Heart left ventricle (tissue), 13 donors: ENCODE data around the gene MT1X.

Source experiments
- POLR2A ChIP-seq, 2 donors: fragments of 450-650 bp; IDR thresholded peaks; one replicate each; pipeline ENCODE4 v1.6.1; 2017; ENCODE audit warnings: antibody characterized with exemption in 2 of 2, mild to moderate bottlenecking in 2 of 2, moderate library complexity in 2 of 2
- TF ChIP-seq, protein P1 (sequence below), 12 donors: fragments of 200-600 bp; sonication (generic) in 4 of 12; IDR thresholded peaks; one replicate each; pipeline versions ENCODE4 v1.5.0 to v1.8.0; 2018 to 2022; ENCODE audit warnings: antibody characterized with exemption in 12 of 12, mild to moderate bottlenecking in 5 of 12
- donor health status: ischemic (EF 13 %, LVEDD 7.1; RV severe dilation, severe dysfunction).
- donor health status: DM: no; HTN: yes; CAD: no.
- donor health status: DM: no; HTN: no; CAD: no.
- donor health status: ischemic (EF 25% LVEDD 6.9; RV normal size, moderate dysfunction).
- donor health status: ischemic (EF 25% LVEDD 5.7; RV mildly dilated, moderate dysfunction).
- donor health status: ischemic (EF 35%, LVEDD 5.7; RV mildly dilated, moderate dysfunction).
- donor health status: nonischemic (EF 11% LVEDD 7.7; RV severe dilation, severe dysfunction).
- donor health status: DM: yes; HTN: yes; CAD: no.
- donor health status: PGD.
- donor health status: ischemic (EF 29% LVEDD 5.4; RV normal size, mild dysfunction).
- donor health status: nonischemic (EF 23%, LVEDD 6.1; RV moderate dilation, normal function).

DNA sequence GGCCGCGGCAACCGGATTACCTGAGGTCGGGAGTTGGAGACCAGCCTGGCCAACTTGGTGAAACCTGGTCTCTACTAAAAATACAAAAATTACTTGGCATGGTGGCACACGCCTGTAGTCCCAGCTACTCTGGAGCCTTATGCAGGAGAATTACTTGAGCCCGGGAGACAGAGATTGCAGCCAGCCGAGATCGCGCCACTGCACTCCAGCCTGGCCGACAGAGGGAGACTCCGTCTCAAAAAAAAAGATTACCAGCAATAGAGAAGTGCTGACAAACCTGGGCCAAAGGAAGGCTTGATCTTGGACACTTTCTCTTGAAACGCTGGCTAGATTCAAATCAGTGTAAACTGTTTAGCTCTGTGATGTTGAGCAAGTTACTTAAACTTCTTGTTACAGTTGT, 8.3 kb upstream of the MT1X start:
- TF ChIP-seq, protein P1, sequence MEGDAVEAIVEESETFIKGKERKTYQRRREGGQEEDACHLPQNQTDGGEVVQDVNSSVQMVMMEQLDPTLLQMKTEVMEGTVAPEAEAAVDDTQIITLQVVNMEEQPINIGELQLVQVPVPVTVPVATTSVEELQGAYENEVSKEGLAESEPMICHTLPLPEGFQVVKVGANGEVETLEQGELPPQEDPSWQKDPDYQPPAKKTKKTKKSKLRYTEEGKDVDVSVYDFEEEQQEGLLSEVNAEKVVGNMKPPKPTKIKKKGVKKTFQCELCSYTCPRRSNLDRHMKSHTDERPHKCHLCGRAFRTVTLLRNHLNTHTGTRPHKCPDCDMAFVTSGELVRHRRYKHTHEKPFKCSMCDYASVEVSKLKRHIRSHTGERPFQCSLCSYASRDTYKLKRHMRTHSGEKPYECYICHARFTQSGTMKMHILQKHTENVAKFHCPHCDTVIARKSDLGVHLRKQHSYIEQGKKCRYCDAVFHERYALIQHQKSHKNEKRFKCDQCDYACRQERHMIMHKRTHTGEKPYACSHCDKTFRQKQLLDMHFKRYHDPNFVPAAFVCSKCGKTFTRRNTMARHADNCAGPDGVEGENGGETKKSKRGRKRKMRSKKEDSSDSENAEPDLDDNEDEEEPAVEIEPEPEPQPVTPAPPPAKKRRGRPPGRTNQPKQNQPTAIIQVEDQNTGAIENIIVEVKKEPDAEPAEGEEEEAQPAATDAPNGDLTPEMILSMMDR (IDR thresholded peaks at IDR 0.05), result peak; percentile 37 to 67 (median 55)
- no peak for TF ChIP-seq POLR2A (IDR thresholded peaks at IDR 0.05)
